ENCODE data around the gene SPANXD. TPM values are rescaled to one million over a fixed set of nuclear protein-coding genes. Genes with fewer than 3 reads are reported as not detected.
"Not testable (repeated sequence)": the region's sequence is repeated elsewhere in the genome, so short reads cannot be mapped to it uniquely, and the experiment has no call there.

SPANXD gene, protein sequence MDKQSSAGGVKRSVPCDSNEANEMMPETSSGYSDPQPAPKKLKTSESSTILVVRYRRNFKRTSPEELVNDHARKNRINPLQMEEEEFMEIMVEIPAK
- not detected for total RNA-seq

- H3K4me1 ChIP-seq (replicated peaks in 1 of 2); in situ Hi-C loops (cut with MboI; ENCODE audit: low pct_unique_long_range_greater_than_20kb in 2 of 9, low sequenced_read_pairs in 9 of 9, unreplicated experiment in 9 of 9); H3K27ac ChIP-seq; H3K4me3 ChIP-seq; ATAC-seq (replicated peaks in 6 of 8): not testable (repeated sequence)
- no CpG with 5 or more reads among the region's 8 CpGs for WGBS, 10 experiments
Observed at GRCh38 chrX:141698639-141699038, at the start of gene SPANXD. Gene SPANXD, minus strand, starts transcription at chrX:141698739. Its CDS starts 334 bp downstream, at chrX:141698405.

GRCh38 chrX:141742666-141743065 is 44.1 kb upstream of the SPANXD start:
- ATAC-seq (replicated peaks in 6 of 8): no peak
- in situ Hi-C loops (cut with MboI; ENCODE audit: low pct_unique_long_range_greater_than_20kb in 2 of 9, low sequenced_read_pairs in 9 of 9, unreplicated experiment in 9 of 9): no loop called here

DNA sequence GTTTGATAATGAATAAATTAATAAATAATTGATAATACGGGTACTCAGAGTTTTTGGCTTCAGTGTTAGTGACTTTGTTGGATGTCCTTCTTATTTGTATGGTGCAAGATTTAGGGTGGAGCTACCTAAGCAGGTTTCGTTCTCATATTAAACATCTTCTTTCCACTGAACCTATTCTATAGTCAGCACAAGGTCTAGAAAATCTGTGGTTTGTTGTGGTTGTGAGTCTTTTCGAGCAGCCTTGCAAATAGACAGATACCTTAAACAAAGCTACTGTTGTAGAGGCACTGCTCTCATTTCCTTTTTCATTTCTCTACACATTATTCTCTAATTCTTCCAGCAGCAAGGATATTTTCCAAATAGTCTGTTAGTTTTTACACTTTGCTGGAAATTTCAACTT is 38.1 kb upstream of the SPANXD start:
- Histone ChIP-seq H3K4me1 (replicated peaks in 1 of 2) (no peaks in the 10 kb centered on the region), H3K4me3 (no peak overlapping the region), H3K27ac (no peak overlapping the region)
- WGBS, 10 experiments: 0 to 80% (median 48%) methylated on average over 1 to 3 of the region's 3 CpGs; no CpG with 5 or more reads in 6 of the 10 experiments
- in situ Hi-C loops (cut with MboI; ENCODE audit: low pct_unique_long_range_greater_than_20kb in 2 of 9, low sequenced_read_pairs in 9 of 9, unreplicated experiment in 9 of 9): no loop called here
- ATAC-seq (replicated peaks in 6 of 8): no peak

More at GRCh38 chrX:141742666-141743065, 44.1 kb upstream of the SPANXD start:
- H3K4me3 ChIP-seq: no peak overlapping the region
- no peak overlapping the region for H3K27ac ChIP-seq
- H3K4me1 ChIP-seq (replicated peaks in 1 of 2): no peaks in the 10 kb centered on the region
- WGBS, 10 experiments: 17 to 83% (median 40%) methylated on average over 1 to 3 of the region's 3 CpGs; no CpG with 5 or more reads in 4 of the 10 experiments

- no peak for ATAC-seq (replicated peaks in 6 of 8)
- Histone ChIP-seq H3K4me3 (no peak overlapping the region), H3K4me1 (replicated peaks in 1 of 2) (no peaks in the 10 kb centered on the region), H3K27ac (no peak overlapping the region)
- WGBS, 10 experiments: 46% methylated on average over 2 of the region's 2 CpGs; no CpG with 5 or more reads in 9 of the 10 experiments
- in situ Hi-C loops (cut with MboI; ENCODE audit: low pct_unique_long_range_greater_than_20kb in 2 of 9, low sequenced_read_pairs in 9 of 9, unreplicated experiment in 9 of 9): no loop called here
Observed at GRCh38 chrX:141733371-141733770, 34.8 kb upstream of the SPANXD start.

DNA sequence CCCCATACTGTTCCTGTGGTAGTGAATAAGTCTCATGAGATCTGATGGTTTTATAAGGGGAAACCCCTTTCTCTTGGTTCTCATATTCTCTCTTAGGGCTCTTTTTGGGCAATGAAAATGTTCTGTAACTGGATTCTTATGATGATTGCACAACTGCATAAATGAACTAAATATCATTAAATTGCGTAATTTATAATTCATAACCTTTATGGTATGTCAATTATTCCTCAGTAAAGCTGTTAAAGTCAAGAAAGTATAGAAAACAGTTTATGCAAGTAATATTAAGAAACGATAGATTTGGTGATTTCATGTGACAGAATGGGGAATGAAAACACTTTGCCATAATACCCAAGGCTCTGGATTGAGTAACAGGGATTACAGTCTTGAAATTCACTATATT is 33.5 kb upstream of the SPANXD start:
- in situ Hi-C loops (cut with MboI; ENCODE audit: low pct_unique_long_range_greater_than_20kb in 2 of 9, low sequenced_read_pairs in 9 of 9, unreplicated experiment in 9 of 9): no loop called here
- H3K4me1 ChIP-seq (replicated peaks in 1 of 2): no peaks in the 10 kb centered on the region
- ATAC-seq (replicated peaks in 6 of 8): no peak
- no peak overlapping the region for H3K4me3 ChIP-seq
- no peak overlapping the region for H3K27ac ChIP-seq
- 0 to 86% (median 20%) methylated on average over 1 to 2 of the region's 2 CpGs; no CpG with 5 or more reads in 5 of the 10 experiments for WGBS, 10 experiments

DNA sequence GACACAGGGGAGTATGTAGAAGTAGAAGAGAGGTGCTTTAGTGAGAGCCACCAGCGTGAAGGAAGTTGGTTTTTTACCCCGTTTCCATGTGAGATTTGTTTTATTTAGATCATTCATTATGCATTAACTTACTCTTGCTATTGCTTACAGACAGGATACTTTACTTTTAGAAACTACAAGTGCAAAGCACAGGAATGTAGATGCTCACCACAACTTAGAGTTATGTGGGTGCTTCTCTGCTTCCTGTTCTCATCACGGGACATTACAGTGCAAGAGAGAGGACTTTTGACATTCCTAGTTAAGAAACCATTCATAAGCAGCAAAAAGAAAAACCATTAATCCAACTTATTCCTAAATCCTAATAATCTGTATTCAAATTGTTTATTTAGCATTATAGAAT is 25.6 kb upstream of the SPANXD start:
- ATAC-seq (replicated peaks in 6 of 8): no peak
- H3K27ac ChIP-seq: no peak overlapping the region
- in situ Hi-C loops (cut with MboI; ENCODE audit: low pct_unique_long_range_greater_than_20kb in 2 of 9, low sequenced_read_pairs in 9 of 9, unreplicated experiment in 9 of 9): no loop called here
- H3K4me1 ChIP-seq (replicated peaks in 1 of 2): no peaks in the 10 kb centered on the region
- WGBS, 10 experiments: 0 to 100% (median 40%) methylated on average over 1 to 3 of the region's 3 CpGs; no CpG with 5 or more reads in 5 of the 10 experiments
- H3K4me3 ChIP-seq: no peak overlapping the region

DNA sequence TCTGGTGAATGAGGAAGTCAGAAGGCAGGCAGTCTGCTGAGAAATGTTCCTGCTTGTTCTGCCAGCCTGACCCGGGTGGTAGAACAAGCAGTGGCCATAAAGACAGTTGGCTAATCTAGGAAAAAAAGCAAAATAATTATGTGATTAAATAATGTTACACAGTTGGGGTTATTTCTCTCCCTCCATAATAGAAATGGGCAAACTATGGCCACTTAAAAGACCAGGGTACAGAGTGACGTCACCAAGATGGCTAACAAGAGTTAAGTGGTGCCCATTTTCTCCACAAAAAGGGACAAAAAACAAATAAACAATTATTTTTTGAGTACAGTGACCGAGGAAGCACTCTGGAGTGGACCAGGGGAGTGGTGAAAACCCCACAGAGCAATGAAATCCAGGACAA is 16.1 kb upstream of the SPANXD start:
- Histone ChIP-seq H3K27ac (no peak overlapping the region), H3K4me1 (replicated peaks in 1 of 2) (no peaks in the 10 kb centered on the region), H3K4me3 (no peak overlapping the region)
- WGBS, 10 experiments: 0 to 67% (median 50%) methylated on average over 1 to 3 of the region's 3 CpGs; no CpG with 5 or more reads in 5 of the 10 experiments
- ATAC-seq (replicated peaks in 6 of 8): no peak
- in situ Hi-C loops (cut with MboI; ENCODE audit: low pct_unique_long_range_greater_than_20kb in 2 of 9, low sequenced_read_pairs in 9 of 9, unreplicated experiment in 9 of 9): no loop called here

DNA sequence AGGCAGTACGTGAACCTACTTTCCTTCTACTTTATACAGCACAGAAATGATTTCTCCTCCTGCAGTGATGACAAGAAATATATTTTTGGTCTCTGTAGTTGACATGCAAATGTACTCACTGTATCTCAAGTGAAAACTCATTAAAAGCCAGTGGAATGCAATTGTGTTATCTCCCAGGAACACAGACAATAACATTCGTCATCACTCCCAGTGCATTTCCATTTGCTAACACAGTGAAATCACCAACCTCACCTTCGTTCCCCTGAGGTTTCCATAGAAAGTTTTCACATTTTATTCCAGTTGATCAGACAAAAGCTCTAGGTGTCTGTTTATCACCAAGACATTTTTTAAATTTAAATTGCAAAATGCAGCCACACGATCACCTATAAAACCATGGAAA is 2.5 kb upstream of the SPANXD start:
- peak in 4 of 8 experiments; percentile 37 to 70 (median 50) for ATAC-seq (replicated peaks in 6 of 8)
- in situ Hi-C loops (cut with MboI; ENCODE audit: low pct_unique_long_range_greater_than_20kb in 2 of 9, low sequenced_read_pairs in 9 of 9, unreplicated experiment in 9 of 9): no loop called here
- Histone ChIP-seq H3K4me1 (replicated peaks in 1 of 2) (peaks cover 0 to 3% of the 10 kb centered on the region in 2 donors), H3K27ac (no peak overlapping the region), H3K4me3 (no peak overlapping the region)
- 0 to 60% (median 36%) methylated on average over 1 to 3 of the region's 4 CpGs; no CpG with 5 or more reads in 2 of the 10 experiments for WGBS, 10 experiments

- WGBS, 10 experiments: 0 to 100% (median 54%) methylated on average over 1 to 2 of the region's 2 CpGs; no CpG with 5 or more reads in 3 of the 10 experiments
- no peak overlapping the region for H3K27ac ChIP-seq
- no peaks in the 10 kb centered on the region for H3K4me1 ChIP-seq (replicated peaks in 1 of 2)
- H3K4me3 ChIP-seq: no peak overlapping the region
- in situ Hi-C loops (cut with MboI; ENCODE audit: low pct_unique_long_range_greater_than_20kb in 2 of 9, low sequenced_read_pairs in 9 of 9, unreplicated experiment in 9 of 9): no loop called here
- no peak for ATAC-seq (replicated peaks in 6 of 8)
Observed at GRCh38 chrX:141673946-141674345, 24.6 kb downstream of the SPANXD start.

DNA sequence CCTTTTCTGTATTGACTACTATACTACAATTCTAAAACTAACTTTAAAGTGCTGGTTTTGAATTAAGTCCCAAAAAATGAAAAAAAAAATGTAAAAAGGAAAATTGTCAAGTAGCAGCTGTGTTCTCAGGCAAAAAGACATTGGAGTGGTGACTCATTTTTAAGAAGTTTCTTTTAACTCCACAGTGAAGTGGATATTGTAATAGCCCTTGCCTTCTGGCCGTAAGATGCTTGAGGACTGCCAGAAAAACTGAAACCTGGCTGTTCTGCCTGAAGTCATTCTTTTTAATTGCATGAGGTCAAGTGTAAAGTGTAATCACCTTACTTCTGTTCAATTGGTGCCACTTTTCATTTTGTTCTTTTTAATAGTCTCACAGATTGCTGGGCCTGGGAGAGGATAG is 28.9 kb downstream of the SPANXD start:
- no peak for ATAC-seq (replicated peaks in 6 of 8)
- no peak overlapping the region for H3K27ac ChIP-seq
- no peak overlapping the region for H3K4me3 ChIP-seq
- 0 to 63% methylated on average over 1 of the region's 1 CpG; no CpG with 5 or more reads in 8 of the 10 experiments for WGBS, 10 experiments
- in situ Hi-C loops (cut with MboI; ENCODE audit: low pct_unique_long_range_greater_than_20kb in 2 of 9, low sequenced_read_pairs in 9 of 9, unreplicated experiment in 9 of 9): no loop called here
- H3K4me1 ChIP-seq (replicated peaks in 1 of 2): no peaks in the 10 kb centered on the region

- in situ Hi-C loops (cut with MboI; ENCODE audit: low pct_unique_long_range_greater_than_20kb in 2 of 9, low sequenced_read_pairs in 9 of 9, unreplicated experiment in 9 of 9): no loop called here
- WGBS, 10 experiments: 0 to 66% methylated on average over 1 to 4 of the region's 4 CpGs; no CpG with 5 or more reads in 8 of the 10 experiments
- no peak for ATAC-seq (replicated peaks in 6 of 8)
Observed at GRCh38 chrX:141668371-141668770, 30.2 kb downstream of the SPANXD start.

DNA sequence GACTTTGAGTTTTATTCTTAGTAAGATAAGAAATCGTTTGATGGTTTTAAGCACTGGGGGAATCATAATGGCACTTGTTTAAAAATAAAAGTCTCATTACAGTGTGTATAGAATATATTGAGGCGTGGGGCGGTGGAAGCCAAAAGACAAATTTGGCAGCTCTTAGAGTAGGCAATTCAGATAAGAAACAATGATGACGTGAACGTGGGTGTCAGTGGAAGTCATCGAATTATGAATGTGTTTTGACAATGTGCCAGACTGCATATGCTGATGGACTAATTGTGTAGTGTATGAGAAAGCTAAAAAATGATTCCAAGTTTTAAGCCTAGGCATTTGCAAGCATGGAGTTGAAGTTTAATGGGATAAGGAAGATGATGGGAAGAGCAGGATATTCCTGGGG is 35.8 kb downstream of the SPANXD start:
- ATAC-seq (replicated peaks in 6 of 8): no peak
- in situ Hi-C loops (cut with MboI; ENCODE audit: low pct_unique_long_range_greater_than_20kb in 2 of 9, low sequenced_read_pairs in 9 of 9, unreplicated experiment in 9 of 9): no loop called here
- 0 to 83% (median 27%) methylated on average over 1 to 4 of the region's 6 CpGs; no CpG with 5 or more reads in 3 of the 10 experiments for WGBS, 10 experiments
- Histone ChIP-seq H3K4me1 (replicated peaks in 1 of 2) (no peaks in the 10 kb centered on the region), H3K27ac (no peak overlapping the region), H3K4me3 (no peak overlapping the region)

More at GRCh38 chrX:141668371-141668770, 30.2 kb downstream of the SPANXD start:
- Histone ChIP-seq H3K27ac (no peak overlapping the region), H3K4me3 (no peak overlapping the region), H3K4me1 (replicated peaks in 1 of 2) (no peaks in the 10 kb centered on the region)

DNA sequence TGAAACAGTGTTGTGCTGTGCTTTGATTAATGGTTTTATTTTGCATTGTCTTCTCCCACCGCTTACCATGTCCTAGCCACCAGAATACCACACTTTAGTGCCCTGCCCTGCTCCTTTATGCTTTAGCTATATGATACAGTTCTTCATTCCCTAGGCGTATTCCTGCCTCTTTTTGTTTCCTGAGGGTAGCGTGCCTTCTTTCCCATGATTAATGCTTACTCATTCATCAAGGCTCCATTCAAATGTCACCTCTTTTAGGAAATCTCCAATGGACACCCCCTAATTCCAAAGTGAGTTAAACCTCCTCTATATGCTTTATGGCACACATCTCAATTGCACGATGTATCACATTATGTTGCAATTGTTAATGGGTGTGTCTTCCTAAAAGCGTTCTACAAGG is 46.3 kb downstream of the SPANXD start:
- 0 to 100% (median 50%) methylated on average over 1 to 3 of the region's 5 CpGs; no CpG with 5 or more reads in 5 of the 10 experiments for WGBS, 10 experiments
- Histone ChIP-seq H3K4me3 (no peak overlapping the region), H3K4me1 (replicated peaks in 1 of 2) (no peaks in the 10 kb centered on the region), H3K27ac (no peak overlapping the region)
- in situ Hi-C loops (cut with MboI; ENCODE audit: low pct_unique_long_range_greater_than_20kb in 2 of 9, low sequenced_read_pairs in 9 of 9, unreplicated experiment in 9 of 9): no loop called here
- peak in 1 of 8 experiments; percentile 29 for ATAC-seq (replicated peaks in 6 of 8)
